Fibroblast of the aortic adventitia (primary cell): ENCODE results near the gene CHP1. TPM values are rescaled to one million over a fixed set of nuclear protein-coding genes. Genes with fewer than 3 reads are reported as not detected.

Experiments
- DNase-seq: peaks from one replicate; pipeline ENCODE4 v3.0.0-alpha.2; 2010; ENCODE audit warnings: low read depth
- H3K4me3 ChIP-seq: 2 replicates; pipeline ENCODE4 v1.5.1; 2011; ENCODE audit warnings: low read depth, mild to moderate bottlenecking, control low read depth, low read length, moderate library complexity
- total RNA-seq: library from RNA; depleted of rRNA; stranded (reverse); fragments of >200 nt; gene quantifications from 2 replicates; pipeline ENCODE4 v1.2.3, GENCODE V29; 2012; ENCODE audit warnings: low replicate concordance
- TF ChIP-seq, protein P1 (sequence below): IDR thresholded peaks from 2 replicates; pipeline ENCODE4 v1.5.1; 2011; ENCODE audit warnings: mild to moderate bottlenecking, low read length, control low read depth, inconsistent platforms; ENCODE audit not compliant: insufficient read depth

The CHP1 gene
- total RNA-seq, 1 donor: 120 TPM

GRCh38 chr15:41205315-41205714, 25.8 kb upstream of the CHP1 start:
- DNase-seq: peak; percentile 15
- TF ChIP-seq, protein P1, sequence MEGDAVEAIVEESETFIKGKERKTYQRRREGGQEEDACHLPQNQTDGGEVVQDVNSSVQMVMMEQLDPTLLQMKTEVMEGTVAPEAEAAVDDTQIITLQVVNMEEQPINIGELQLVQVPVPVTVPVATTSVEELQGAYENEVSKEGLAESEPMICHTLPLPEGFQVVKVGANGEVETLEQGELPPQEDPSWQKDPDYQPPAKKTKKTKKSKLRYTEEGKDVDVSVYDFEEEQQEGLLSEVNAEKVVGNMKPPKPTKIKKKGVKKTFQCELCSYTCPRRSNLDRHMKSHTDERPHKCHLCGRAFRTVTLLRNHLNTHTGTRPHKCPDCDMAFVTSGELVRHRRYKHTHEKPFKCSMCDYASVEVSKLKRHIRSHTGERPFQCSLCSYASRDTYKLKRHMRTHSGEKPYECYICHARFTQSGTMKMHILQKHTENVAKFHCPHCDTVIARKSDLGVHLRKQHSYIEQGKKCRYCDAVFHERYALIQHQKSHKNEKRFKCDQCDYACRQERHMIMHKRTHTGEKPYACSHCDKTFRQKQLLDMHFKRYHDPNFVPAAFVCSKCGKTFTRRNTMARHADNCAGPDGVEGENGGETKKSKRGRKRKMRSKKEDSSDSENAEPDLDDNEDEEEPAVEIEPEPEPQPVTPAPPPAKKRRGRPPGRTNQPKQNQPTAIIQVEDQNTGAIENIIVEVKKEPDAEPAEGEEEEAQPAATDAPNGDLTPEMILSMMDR: no peak
- no peak overlapping the region for H3K4me3 ChIP-seq

- DNase-seq: peak; percentile 41
- H3K4me3 ChIP-seq: no peak overlapping the region
- TF ChIP-seq, protein P1: no peak
These were observed 23.2 kb upstream of the CHP1 start for GRCh38 chr15:41207687-41208448.

DNA sequence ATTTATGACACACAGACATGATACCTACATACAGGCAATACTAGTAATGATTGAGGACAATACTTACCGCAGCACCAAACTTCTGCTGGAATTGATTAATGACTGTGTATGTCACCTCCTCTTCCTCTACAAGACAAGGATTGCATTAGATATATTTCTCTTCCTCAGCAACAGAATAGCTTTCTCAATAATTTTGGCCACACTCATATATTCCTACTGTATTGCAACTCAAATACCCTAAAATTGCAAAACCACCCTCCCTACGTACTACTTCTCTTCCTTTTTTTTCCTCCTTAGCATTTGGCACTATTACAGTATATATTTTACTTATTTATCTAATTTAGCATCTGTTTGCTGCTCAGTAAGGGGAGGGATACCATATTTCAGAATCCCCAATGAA, 15.4 kb upstream of the CHP1 start:
- no peak for DNase-seq
- TF ChIP-seq, protein P1: no peak
- no peak overlapping the region for H3K4me3 ChIP-seq

DNA sequence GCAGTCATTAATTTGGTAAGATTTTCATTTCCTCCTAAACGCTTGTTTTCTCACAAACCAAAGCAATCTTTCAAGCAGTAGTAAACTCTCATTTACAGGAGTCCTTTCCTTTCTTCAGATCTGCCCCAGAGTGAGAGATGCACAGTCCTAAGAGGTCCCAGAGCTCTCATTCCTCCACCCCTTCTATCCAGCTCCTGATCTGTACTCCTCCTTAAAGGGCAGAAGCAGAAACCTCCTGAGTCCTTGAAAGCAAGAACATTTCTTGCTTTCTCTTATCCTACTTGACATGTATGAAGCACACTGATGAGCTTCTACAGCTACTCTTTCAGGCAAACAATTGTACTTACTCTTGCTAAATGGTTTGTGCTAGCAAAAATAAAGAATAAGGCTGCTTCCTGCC, 12.2 kb upstream of the CHP1 start:
- no peak overlapping the region for H3K4me3 ChIP-seq
- no peak for DNase-seq
- TF ChIP-seq, protein P1: no peak

DNA sequence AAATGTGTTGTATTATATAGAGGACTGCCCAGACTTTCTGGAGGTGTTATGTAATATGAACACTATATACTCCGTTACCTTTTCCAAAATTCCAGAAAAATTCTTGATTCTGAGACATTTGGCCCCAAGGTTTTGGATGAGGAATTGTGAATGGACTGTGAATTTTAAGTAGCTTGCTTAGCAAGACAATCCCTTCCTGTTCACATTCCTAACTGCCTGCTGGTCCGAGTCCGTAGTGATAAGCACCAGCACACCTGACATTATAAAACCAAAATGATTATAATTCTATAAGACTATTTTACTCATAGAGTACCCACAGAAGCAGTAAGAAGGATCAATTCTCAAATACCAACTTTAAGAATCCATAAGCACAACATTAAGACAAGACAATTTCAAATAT, 11.7 kb upstream of the CHP1 start:
- H3K4me3 ChIP-seq: no peak overlapping the region
- no peak for DNase-seq
- TF ChIP-seq, protein P1: no peak

DNA sequence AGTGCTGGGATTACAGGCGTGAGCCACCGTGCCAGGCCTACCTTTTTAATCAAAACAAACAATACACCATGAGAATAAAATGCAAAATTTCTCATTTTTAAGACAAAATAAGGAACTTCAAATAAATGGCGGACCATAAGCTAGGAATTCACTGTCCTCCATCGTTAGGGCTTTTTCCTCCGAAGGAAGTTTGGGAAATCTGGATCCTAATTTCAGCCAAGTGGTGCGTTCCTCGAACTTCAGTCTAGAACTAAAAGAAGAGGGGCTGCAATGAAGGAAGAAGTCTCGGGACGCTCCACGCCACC, 771 bp upstream of the CHP1 start:
- no peak for DNase-seq
- TF ChIP-seq, protein P1: no peak
- peak overlapping the region; percentile 66 for H3K4me3 ChIP-seq
